GM23248 (cell line): ENCODE results near the gene CACNB3.

ENCODE experiments used
- EZH2 ChIP-seq: fragments of 200-600 bp; sonication (generic); IDR thresholded peaks from 2 replicates; pipeline ENCODE4 v1.6.1; 2018; ENCODE audit warnings: antibody characterized with exemption, mild to moderate bottlenecking; ENCODE audit not compliant: insufficient read depth, poor library complexity, severe bottlenecking
- EZH2phosphoT487 ChIP-seq: fragments of 200-600 bp; sonication (generic); IDR thresholded peaks from 2 replicates; pipeline ENCODE4 v1.6.1; 2018; ENCODE audit warnings: antibody characterized with exemption, moderate library complexity, mild to moderate bottlenecking, low read depth; ENCODE audit not compliant: insufficient read depth

GRCh38 chr12:48827026-48827425 lies 8.7 kb downstream of the CACNB3 start:
- TF ChIP-seq EZH2 (no peak), EZH2phosphoT487 (no peak)
